ENCODE data around the gene ARL4C. TPM values are rescaled to one million over a fixed set of nuclear protein-coding genes. Genes with fewer than 3 reads are reported as not detected.

Gene ARL4C
- total RNA-seq, 1 donor from 2014 or later = 20.7 TPM

- H3K27me3 Mint-ChIP-seq (ENCODE audit: low read depth) = peaks cover 4% of the 10 kb centered on the region
- peaks cover 34% of the 10 kb centered on the region for H3K4me1 Mint-ChIP-seq
- H3K4me3 Mint-ChIP-seq = peak overlapping the region; percentile 87
- peak in 1 of 2 experiments; percentile 45 for DNase-seq (ENCODE audit: low spot score in 2 of 2, unreplicated experiment in 2 of 2)
- TF ChIP-seq CTCF (IDR thresholded peaks at IDR 0.05; ENCODE audit: unreplicated experiment) = no peak
- H3K9me3 Mint-ChIP-seq = no peaks in the 10 kb centered on the region
- H3K27ac Mint-ChIP-seq = peak overlapping the region; percentile 91
- no peaks in the 10 kb centered on the region for H3K36me3 Mint-ChIP-seq
These were observed 636 bp downstream of the ARL4C start for GRCh38 chr2:234496055-234496834.

GRCh38 chr2:234495251-234496054 is 1.4 kb downstream of the ARL4C start:
- no peaks in the 10 kb centered on the region for H3K36me3 Mint-ChIP-seq
- peak overlapping the region; percentile 87 for H3K4me3 Mint-ChIP-seq
- TF ChIP-seq CTCF (IDR thresholded peaks at IDR 0.05; ENCODE audit: unreplicated experiment) = no peak
- DNase-seq (ENCODE audit: low spot score in 2 of 2, unreplicated experiment in 2 of 2) = peak in 1 of 2 experiments; percentile 42
- peak overlapping the region; percentile 87 for H3K27ac Mint-ChIP-seq
- no peaks in the 10 kb centered on the region for H3K9me3 Mint-ChIP-seq
- H3K4me1 Mint-ChIP-seq = peaks cover 34% of the 10 kb centered on the region
- peaks cover 4% of the 10 kb centered on the region for H3K27me3 Mint-ChIP-seq (ENCODE audit: low read depth)

- H3K4me1 Mint-ChIP-seq = peaks cover 34% of the 10 kb centered on the region
- no peaks in the 10 kb centered on the region for H3K9me3 Mint-ChIP-seq
- peak overlapping the region; percentile 87 for H3K4me3 Mint-ChIP-seq
- DNase-seq (ENCODE audit: low spot score in 2 of 2, unreplicated experiment in 2 of 2) = no peak
- TF ChIP-seq CTCF (IDR thresholded peaks at IDR 0.05; ENCODE audit: unreplicated experiment) = no peak
- H3K27ac Mint-ChIP-seq = peak overlapping the region; percentile 87
- H3K27me3 Mint-ChIP-seq (ENCODE audit: low read depth) = peaks cover 4% of the 10 kb centered on the region
- H3K36me3 Mint-ChIP-seq = no peaks in the 10 kb centered on the region
These were observed 2.3 kb downstream of the ARL4C start for GRCh38 chr2:234494361-234495250.

GRCh38 chr2:234493796-234494195 is 3.1 kb downstream of the ARL4C start:
- H3K27me3 Mint-ChIP-seq (ENCODE audit: low read depth) = peaks cover 4% of the 10 kb centered on the region
- TF ChIP-seq CTCF (IDR thresholded peaks at IDR 0.05; ENCODE audit: unreplicated experiment) = no peak
- no peak overlapping the region for H3K27ac Mint-ChIP-seq
- H3K4me3 Mint-ChIP-seq = peak overlapping the region; percentile 87
- H3K36me3 Mint-ChIP-seq = no peaks in the 10 kb centered on the region
- DNase-seq (ENCODE audit: low spot score in 2 of 2, unreplicated experiment in 2 of 2) = no peak
- peaks cover 34% of the 10 kb centered on the region for H3K4me1 Mint-ChIP-seq
- H3K9me3 Mint-ChIP-seq = no peaks in the 10 kb centered on the region

Measured in mesothelial cell of epicardium (in vitro differentiated cells).